GM06990 (cell line): Measurements from ENCODE around the gene SNTG2.

Experiments used
- DNase-seq: peaks from one replicate; pipeline ENCODE4 v3.0.0-alpha.2; 2011; ENCODE audit not compliant: insufficient read length; ENCODE audit errors: extremely low read depth
- H3K27me3 ChIP-seq: replicated peaks from 2 replicates; pipeline ENCODE4 v1.6.0; 2011; ENCODE audit warnings: low read length; ENCODE audit not compliant: control insufficient read depth, insufficient read depth
- H3K36me3 ChIP-seq: 2 replicates; pipeline ENCODE4 v1.5.1; 2011; ENCODE audit warnings: low read length; ENCODE audit not compliant: control insufficient read depth, insufficient read depth
- H3K4me3 ChIP-seq: replicated peaks from 2 replicates; pipeline ENCODE4 v1.5.1; 2011; ENCODE audit warnings: low read depth, mild to moderate bottlenecking, control low read depth, low read length
- TF ChIP-seq, protein P1 (sequence below): IDR thresholded peaks from 2 replicates; pipeline ENCODE4 v1.5.1; 2011; ENCODE audit warnings: low read length, control low read depth, mild to moderate bottlenecking, inconsistent platforms; ENCODE audit not compliant: insufficient read depth, poor library complexity, severe bottlenecking

Gene SNTG2

DNA sequence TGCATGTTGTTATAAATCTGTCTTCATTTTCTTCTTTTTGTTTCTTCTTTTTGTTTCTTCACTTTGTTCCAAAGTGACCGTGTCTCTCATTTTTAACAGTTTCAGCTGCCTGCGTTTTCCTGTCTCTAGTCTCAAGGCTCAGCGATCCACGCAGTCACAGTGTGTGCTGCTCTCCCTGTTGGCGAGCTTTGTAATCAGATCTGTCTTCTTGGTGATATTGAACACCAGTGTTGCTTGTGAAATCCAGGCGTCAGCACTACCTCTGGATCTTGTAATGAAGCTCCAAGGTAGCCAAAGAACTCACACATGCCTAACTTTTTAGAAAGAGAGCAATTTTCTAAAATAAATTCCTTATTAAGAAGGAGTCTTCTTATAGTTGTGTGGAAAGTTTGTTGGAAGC, 13.2 kb downstream of the SNTG2 start:
- no peaks in the 10 kb centered on the region for H3K27me3 ChIP-seq
- DNase-seq, result no peak
- TF ChIP-seq, protein P1, sequence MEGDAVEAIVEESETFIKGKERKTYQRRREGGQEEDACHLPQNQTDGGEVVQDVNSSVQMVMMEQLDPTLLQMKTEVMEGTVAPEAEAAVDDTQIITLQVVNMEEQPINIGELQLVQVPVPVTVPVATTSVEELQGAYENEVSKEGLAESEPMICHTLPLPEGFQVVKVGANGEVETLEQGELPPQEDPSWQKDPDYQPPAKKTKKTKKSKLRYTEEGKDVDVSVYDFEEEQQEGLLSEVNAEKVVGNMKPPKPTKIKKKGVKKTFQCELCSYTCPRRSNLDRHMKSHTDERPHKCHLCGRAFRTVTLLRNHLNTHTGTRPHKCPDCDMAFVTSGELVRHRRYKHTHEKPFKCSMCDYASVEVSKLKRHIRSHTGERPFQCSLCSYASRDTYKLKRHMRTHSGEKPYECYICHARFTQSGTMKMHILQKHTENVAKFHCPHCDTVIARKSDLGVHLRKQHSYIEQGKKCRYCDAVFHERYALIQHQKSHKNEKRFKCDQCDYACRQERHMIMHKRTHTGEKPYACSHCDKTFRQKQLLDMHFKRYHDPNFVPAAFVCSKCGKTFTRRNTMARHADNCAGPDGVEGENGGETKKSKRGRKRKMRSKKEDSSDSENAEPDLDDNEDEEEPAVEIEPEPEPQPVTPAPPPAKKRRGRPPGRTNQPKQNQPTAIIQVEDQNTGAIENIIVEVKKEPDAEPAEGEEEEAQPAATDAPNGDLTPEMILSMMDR, result no peak
- H3K4me3 ChIP-seq, result no peak overlapping the region
- H3K36me3 ChIP-seq, result no peaks in the 10 kb centered on the region

DNA sequence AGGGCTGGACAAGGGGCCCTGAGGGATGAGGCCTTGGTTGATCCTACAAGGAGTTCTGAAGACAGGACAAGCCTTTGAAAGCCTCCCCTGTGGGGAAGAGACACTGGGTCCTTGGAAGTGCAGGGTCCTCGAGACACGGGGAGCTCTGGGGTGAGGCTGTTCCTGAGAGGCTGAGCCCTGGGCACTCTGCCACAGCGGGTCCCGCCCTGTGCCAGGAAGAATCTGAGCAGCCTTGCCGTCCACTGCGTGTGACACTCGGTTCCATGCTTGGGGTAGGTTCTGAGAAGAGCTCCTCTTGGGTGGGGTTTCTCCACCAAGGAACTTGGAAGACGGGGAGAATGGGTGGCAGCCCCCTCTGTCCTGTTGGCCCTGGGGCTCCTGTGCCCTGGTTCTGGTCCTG, 13.9 kb downstream of the SNTG2 start:
- no peaks in the 10 kb centered on the region for H3K27me3 ChIP-seq
- no peak for DNase-seq
- H3K36me3 ChIP-seq, result no peaks in the 10 kb centered on the region
- no peak overlapping the region for H3K4me3 ChIP-seq
- TF ChIP-seq, protein P1, result no peak

DNA sequence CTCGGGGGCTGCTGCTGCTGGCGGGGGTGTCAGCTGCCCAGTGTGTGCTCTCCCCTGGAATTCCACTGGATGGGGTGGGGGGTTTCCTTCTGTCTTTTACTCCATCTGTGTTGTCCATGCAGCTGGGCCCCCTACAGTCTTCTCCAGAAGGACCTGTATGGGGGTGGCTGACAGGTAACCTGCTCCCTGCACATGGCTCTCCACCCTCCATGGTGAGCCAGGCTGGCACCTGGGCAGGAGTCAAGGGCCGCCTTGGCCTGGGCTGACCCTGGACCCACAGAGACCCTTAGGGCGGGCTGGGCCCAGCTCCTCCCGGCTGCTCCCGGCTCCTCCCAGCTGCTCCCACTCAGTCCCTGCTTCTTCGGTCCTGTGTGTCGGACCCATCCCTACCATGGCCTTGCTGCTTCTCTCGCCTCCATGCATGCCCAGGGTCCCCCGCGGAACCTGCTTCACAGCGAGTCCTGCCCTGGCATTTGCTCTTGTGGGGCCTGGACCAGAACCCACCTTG, 15.0 kb downstream of the SNTG2 start:
- DNase-seq, result no peak
- no peaks in the 10 kb centered on the region for H3K27me3 ChIP-seq
- H3K36me3 ChIP-seq, result no peaks in the 10 kb centered on the region
- TF ChIP-seq, protein P1, result no peak
- H3K4me3 ChIP-seq, result no peak overlapping the region

DNA sequence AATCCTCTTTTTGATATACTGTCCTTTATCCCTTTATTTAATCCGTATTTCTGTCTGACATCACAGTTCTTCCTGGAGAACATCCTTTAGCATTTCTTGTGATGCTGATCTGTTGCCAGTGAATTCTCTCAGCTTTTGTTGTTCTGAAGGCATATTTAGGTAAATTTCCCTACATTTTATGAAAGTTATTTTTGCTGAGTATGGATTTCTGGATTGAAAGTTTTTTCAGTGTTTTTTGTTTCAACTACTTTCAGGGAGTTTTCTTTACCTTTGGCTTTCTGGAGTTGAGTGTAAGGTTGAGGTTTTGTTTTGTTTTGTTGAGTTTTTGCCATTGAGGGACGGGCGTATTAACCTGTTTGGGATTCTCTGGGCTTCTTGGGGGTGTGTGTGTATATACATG, 22.5 kb downstream of the SNTG2 start:
- DNase-seq, result no peak
- TF ChIP-seq, protein P1, result no peak
- H3K36me3 ChIP-seq, result no peaks in the 10 kb centered on the region
- H3K4me3 ChIP-seq, result no peak overlapping the region
- H3K27me3 ChIP-seq, result no peaks in the 10 kb centered on the region

DNA sequence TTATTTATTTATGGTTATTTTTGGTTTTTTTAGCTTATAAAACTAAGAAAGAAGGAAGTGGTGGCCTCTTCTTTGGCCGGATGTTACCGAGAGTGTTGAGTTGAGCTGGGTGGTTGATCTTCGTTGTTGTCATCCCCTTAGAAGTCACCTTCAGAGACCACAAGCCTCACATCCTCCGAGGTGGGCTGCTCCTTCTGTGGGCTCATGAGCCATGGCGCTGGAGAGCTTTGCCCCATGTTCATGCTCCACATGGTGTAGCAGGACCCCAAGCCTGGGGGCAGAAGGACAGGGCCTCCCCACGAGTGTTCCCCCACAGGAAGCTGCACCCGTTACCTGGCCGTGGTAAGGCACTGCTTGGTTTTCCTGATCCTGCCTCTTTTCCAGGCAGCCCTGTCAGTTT, 23.4 kb downstream of the SNTG2 start:
- TF ChIP-seq, protein P1, result no peak
- no peak overlapping the region for H3K4me3 ChIP-seq
- H3K27me3 ChIP-seq, result no peaks in the 10 kb centered on the region
- H3K36me3 ChIP-seq, result no peaks in the 10 kb centered on the region
- DNase-seq, result no peak

DNA sequence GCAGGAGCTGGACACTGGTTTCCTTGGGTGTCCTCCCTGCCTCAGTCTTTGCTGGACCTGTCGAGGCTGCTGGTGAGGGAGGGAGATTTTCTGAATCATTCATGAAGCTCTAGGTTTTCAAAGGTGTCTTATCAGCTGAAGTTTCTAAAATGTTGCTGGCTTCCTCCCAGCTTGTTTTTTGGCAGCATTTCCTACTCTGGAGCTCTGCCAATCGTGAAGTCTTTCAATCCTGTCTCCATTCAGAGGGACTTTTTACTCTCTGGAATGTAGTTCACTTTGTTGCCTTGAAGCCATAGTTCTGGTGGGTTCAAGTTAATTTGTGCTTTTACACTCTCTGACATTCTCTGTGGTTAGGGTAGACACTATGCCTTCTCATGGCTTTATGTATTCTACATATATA, 23.9 kb downstream of the SNTG2 start:
- DNase-seq, result no peak
- no peaks in the 10 kb centered on the region for H3K27me3 ChIP-seq
- no peaks in the 10 kb centered on the region for H3K36me3 ChIP-seq
- TF ChIP-seq, protein P1, result no peak
- H3K4me3 ChIP-seq, result no peak overlapping the region
